ENCODE measurements around the gene FOXA3.
"Not testable (repeated sequence)": the region's sequence is repeated elsewhere in the genome, so short reads cannot be mapped to it uniquely, and the experiment has no call there.

The FOXA3 gene

DNA sequence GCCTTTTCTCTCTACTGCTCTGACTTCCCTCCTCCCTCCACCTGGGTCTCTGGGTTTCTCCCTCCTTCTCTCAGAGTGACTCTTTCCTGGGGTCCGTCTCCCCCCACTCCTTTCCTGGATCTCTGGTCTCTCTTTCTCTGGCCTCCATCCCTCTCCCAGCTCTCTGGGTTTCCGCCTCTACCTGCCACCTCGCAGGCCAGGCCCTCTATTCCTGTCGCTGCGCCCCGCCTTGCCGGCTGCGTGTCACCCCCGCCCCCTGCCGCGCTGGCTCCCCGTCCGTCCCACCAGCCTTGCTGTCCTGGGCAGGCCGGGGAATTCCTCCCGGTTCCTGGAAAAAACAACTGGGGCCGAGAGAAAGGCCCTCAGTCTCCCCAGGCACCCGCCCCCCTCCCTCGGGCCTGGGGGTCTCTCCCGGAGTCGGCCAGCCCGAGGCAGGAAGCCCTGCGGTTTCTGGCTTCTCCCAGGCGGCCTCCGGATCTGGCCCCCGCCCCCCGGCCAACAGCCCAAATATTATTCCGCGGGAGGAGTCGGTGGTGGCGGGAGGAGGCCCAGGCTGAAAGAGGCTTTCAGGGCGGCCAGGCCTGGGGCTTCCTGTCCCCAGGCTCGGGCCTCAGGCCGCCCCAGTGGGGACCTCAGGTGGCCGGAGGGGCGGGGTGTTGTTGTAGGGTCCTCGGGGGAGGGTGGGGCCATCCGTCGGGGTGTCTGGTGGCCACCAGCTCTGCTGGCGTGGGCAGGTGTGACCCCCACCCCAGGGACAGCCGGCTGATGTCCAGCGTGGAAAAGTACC lies 12.5 kb downstream of the FOXA3 start:
- no peak for DNase-seq

DNA sequence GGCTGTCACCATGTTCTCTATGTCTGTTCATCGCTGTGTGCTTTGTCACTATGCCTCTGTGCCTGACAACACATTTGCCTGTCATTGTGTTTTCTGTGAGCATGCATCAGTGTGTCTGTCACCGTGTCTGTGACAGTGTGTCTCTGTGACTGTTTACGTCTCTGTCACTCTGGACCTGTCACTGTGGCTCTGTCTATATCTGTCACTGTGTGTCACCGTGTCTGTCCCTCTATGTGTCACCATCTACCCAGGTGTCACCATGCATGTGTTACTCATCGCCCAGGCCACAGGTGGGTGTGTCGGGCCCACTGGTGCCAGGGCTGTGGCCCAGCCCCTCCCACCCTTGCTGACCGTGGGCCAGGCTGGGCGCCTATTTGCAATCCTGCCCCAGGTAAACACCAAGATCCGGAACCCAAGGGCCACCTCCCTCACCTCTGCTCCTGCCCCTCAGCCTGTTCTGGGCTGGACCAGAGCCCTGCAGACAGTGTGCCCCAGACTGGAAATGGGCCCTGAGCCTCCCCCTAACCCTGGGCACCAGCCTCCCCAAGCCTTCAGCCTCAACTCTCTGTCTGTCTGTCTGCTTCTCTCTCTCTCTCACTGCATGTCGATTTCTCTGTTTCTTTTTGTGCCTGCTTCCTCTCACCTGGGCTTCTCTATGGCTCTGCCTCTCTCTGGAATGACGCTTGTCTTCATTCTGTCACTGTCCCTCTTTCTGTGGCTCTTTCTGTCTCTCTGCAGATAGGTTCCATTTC lies 14.1 kb downstream of the FOXA3 start:
- no peak for DNase-seq

DNA sequence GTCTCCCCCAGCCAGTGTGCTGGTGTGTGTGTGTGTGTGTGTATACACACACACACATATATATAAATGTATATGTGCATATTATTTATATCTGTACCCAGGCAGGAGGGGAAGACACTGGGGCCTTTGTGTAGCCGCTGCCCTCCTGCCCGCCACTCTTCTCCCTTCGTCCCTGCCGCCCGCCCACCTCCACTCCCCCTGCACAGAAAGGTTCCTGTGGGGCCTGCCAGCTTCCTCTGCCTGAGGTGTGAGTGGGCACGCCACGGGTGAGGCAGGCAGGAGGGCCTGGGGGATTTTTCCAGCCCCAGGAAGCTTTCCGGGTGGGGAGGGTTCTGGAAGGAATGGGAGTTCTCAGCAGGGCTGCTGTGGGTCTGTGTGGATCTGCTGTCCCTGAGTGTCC lies 14.9 kb downstream of the FOXA3 start:
- no peak for DNase-seq

DNA sequence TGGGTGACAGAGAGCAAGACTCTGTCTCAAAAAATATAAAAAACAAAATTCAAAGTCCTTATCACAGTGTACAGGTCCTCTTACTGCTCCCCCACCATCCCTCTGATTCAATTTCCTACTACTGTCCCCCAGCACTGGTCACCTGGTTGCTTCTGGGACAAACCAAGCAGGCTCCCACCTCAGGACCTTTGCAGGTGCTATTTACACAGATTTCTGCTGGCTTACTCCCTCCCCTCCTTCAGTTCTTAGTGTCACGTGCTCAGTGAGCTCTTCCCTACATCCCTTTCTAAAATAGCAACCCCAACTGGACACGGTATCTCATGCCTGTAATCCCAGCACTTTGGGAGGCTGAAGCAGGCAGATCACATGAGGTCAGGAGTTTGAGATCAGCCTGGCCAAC lies 15.8 kb downstream of the FOXA3 start:
- DNase-seq: no peak

DNA sequence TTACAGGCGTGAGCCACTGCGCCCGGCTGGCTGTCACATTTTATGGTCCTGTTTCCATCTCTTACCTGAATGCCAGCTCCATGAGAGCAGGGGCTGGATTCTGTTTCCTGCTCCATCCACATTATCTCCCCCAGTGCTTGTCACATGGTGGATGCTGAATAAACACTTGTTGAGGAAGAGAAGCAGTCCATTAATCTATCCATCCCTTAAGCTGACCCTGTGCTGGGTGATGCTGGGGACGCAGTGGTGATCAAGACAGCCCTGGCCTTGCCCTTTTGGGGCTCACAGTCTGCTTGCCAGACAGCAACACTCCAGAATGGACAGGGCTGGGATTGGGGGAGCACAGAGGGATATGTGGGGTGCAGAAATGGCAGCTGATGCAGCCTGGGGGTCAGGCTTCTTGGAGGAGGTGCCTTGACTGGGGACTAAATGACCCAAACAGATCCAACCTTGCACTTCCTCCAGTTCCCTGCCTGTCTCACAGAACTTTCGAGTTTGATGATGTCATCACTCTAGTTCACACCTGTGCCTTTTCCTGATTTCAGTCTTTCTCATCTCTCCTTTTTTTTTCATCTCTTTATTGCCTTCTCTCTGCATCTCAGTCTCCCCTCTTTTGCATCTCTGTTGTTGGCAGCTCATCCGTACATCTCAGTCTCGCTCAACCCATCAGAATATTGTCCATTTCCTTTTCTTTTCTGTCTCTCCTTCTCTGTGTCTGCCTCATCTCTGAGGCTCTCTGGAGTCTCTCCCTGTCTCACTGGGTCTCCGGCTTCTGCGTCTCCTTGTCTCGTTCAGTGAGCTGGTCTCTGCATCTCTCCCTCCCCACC lies 17.2 kb downstream of the FOXA3 start:
- DNase-seq: no peak

DNA sequence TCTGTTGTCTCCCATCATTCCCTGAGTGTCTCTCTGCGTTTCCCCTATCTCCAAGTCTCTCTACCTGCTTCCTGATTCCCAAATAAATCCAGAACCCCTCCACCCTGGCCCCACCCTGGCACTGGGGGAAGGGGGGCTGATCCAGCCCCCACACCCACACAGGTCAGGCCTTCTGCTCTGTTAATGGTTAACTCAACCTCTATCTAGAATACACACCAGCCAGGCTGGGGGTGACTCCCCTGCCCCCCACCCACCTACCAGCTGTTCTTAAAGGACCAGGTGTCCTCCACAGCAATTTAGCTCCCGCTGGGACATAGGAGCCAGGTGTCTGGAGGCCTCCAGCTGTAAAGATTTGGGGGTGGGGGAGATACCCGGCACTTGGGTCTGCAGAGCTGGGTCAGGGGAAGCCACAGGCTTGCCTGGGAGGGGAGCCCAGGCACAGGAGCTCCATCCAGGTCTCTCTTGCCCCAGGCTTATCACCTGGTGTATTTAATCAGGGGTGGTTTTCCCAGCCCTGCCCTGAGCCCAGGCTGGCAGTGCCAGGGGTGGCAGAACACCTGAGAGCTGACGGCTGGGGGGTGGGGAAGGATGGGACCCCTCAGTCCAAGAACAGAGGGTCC lies 17.9 kb downstream of the FOXA3 start:
- no peak for DNase-seq

DNA sequence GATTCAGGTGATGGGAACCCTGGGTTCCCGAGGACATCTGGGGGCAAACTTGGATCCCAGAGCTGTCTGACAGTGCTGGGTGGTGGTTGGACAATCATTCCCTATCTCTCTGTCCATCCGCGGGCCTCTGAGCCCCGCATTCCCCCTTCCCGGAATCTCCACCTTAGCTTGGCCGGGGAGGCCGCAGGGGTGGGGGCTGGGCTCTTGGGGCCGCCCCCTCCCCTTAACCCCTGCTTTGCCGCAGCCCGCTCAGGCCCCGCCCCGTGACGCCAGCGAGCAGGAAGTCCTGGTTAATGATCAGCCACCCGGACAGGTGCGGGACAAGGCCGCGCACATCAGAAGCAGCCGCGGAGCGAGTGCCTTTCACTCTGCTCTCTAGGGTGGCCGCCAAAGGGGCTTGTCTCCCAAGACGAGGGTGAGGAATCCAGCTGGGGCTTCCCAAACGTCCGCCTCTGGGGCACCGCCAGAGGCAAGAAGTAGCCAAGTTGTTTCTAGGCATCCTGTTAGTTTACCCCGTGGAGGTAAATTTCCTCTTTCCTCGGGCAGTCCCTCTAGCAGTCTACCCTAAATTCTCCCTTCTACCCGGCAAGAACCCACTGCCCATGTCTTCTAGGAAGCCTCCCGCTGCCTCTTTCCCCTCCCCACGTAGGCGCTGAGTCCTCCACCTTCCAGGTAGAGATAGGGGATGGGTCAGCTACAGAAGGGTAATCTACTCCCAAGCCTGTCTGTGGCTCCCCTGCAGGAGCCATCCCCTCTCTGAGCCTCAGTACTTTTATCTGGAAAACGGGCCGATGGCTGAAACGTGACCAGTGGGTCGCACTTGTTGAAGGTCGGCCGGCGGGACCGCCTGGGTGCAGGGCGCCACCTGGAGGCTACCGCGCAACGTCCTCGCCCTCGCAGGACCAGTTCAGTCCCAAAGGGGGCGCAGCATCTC lies 18.8 kb downstream of the FOXA3 start:
- peak; percentile 83 to 86 for DNase-seq

DNA sequence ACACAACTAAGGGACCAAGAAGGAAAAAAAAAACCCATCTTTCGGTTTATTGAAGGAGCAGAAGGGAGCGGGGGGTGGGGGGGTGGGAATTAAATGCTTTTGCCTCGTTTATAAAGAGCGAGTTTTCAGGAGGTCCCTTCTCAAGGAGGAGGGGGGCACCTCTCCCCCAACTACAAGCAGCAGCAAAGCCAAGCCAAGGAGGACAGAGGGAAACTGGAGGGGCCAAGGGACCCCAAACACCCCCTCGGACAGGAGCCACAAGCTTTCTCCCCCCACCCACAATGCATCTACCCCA lies 19.4 kb downstream of the FOXA3 start:
- DNase-seq: no peak

DNA sequence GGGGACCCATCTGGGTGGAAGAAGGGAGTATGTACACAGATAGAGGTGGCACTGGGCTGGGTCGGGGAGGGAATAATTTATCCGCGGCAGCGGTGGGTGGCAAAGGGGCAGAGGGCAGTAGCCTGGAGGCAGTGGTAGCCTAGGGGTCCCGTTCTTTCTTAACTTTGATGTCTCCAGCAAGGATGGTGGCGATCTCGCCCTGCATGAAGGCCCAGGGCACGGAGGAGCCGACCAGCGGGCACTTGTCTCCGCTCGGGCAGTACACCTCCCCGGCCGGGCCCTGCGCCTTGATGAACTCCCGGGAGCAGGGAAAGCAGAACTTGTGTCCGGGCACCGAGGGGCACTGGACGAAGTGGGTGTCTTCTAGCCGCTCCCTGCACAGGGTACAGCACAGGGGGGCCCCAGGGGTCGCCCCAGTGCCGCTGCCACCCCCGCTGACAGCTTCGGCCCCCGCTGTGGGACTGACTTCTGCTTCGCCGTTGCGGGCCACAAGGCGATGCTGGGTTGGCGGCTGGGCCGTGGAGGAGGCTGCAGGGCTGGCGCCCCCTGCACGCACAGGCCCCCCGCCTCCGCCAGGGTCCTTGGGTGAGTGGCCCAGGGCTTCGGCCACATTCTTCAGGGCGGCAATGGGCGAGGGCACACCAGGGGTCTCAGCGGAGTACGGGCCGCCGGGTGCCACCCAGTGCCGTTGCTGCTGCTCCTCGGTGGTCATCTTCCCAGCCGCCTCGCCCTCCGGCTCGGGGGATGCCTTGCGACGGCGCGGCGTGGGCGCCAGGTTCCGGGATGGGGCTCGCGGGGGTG lies 20.0 kb downstream of the FOXA3 start:
- no peak for DNase-seq

DNA sequence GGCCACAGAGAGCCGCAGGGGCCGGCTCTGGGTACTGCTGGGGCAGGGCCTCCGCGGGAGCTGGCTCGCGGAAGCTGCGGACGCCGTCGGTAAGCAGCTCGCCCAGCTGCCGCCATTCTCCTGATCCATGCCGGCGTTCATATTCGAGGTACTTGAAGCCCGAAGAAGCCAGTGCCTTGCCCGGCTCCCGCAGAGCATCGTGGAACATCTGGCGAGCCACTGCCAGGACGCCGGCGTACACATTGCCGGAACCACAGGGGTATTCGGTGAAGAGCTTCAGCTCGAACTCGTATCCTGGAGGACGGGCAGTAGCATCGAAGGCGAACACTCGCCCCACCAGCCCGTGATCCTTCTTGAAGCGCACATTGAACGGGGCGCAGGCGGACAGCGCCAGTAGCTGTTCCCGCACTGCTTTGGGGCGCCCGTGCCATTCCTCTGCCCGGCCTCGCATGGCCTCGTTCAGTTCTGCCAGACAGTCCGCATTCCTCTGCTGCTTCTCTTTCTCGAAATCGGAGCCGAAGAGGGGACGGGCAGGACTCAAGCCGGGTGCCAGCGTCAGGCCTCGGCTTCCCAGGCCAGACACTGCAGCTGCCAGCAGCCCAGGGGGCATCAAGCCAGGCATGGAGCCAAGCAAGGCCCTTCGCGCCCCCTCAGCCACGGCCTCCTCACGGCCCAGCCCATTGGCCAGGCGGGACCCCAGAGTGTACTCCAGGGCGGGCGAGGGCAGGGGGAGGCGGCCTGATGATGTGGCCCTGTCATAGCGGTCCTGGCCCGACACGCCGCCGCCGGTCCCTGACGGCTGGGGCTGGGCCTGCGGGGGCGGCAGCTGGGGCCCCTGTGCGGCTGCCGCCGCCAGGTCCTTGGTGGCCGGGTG lies 20.8 kb downstream of the FOXA3 start:
- no peak for DNase-seq

DNA sequence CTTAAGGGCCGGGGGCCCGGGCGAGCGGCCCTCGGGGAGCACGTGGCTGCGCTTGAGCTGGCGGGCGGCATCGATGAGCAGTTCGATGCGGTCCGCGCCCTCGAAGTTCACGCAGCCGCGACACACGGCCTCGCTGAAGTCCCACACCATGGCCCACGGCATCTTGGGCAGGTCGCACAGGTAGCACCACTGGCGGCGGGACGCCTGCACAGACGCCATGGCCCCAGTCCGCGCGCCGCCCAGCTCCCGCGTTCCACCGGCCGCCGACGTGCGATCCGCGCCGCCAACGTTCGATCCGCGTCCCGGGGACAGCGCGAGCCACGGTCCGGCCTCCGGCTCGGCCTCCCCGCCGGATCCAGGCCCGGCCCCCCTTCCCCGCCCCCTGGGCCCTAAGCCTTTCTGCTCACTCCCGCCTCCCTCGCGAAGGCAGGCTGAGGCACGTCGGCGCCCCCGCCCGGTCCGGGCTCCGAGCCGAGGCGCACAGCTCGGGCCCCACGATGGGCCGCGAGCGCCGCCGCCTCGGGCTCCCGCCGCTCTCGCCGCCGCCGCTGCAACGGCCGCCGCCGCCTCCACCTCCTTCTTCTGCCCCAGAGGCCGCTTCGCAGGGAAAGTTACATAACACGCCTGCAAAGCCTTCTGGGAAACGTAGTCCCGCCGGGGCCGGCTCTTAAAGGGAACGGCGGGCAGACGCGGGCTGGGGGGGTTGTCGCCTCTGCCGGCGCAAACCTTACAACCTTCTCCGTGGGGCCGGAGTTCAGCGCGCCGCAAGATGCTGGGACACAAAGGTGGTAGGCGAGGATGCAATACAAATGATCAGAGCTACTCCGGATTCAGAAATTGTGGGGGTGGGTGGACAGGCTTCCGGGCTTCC lies 21.7 kb downstream of the FOXA3 start, which contains the start of gene IRF2BP1:
Gene IRF2BP1, minus strand, starts transcription at position 586 of the 871 bp plus-strand sequence. Its CDS starts 367 bp downstream, at position 219.
- DNase-seq: peak; percentile 91 to 92

DNA sequence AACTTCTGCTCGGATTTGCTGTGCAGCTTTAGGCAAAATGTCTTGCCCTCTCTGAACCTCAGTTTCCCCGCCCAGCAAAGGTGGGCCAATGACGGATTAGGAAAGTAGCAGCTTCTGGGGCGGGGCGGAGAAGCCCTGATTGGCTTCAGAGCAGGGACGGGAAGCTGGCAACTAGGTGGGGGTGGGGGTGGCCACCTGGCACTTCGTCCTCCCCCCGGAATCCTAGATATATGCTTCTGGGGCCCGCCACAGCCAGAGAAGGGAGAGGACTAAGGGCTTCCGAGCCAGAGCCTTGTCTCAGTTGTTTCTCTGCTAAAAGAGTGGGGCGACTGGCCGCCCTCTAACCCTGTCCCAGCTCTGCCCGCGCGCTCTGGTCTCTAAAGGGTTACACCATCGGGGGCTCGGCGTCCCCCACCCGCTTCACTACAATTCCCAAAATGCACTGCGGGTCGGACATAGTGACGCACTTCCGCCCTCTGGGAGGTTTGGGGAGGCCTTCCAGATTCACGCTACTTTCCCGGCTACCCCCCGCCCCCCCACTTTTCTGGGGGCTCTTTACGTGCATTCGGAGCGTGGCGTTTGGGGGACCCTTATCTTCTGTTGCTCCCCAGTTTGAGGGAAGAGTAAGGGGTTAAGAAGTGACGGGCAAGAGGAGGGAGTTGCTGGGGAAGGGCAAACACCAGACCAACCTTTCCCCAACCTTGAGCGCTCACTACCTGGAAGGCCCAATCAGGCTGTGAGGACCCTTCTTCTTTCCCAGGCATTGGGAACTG lies 22.5 kb downstream of the FOXA3 start:
- DNase-seq: peak; percentile 91 to 93

DNA sequence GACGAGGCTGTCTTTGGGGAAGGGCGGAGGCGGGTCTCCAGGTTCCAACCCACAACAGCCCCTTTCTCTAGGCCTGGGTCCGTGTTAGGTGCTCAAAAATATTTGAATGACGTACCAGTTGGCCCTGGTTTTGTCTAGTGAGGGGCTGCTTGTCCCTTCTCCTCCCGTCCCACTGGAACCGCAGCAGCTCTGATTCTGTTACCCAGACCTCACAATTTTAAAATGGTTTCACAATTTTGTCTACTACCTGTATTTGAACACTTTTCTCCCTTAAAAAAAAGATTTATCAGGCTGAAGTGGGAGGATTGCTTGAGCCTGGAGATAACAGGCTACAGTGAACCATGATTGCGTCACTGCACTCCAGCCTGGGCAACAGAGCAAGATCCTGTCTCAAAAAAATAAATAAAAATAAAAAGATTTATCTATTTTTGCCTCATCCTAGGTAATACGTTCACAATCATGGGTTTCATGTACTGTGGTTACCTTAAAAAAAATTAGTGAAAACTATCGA lies 23.1 kb downstream of the FOXA3 start:
- no peak for DNase-seq

DNA sequence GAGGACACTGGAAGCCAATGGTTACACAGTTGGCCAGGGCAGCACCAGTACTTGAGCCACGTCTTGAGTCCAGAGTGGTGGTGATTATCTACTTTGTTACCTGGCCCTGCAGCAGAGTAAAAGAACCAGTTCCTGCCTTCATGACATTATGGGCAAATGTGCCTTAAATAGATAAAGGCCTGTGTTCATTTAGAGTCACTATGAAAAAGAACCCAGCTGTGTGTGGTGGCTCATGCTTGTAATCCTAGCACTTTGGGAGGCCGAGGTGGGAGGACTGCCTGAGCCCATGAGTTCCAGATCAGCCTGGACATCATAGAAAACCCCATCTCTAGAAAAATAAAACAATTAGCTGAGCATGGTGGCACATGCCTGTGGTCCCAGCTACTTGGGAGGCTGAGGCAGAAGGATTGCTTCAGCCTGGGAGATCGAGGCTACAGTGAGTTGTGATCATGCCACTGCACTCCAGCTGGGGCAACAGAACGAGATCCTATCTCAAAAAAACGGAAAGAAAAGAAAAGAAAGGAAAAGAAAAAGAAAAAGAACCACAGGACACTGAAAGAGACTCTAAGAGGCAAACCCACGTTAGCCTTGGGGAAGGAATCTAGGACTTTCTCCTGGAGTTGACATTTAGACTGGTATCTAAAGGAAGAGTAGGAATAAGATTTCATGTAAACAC lies 25.2 kb downstream of the FOXA3 start:
- DNase-seq: no peak

DNA sequence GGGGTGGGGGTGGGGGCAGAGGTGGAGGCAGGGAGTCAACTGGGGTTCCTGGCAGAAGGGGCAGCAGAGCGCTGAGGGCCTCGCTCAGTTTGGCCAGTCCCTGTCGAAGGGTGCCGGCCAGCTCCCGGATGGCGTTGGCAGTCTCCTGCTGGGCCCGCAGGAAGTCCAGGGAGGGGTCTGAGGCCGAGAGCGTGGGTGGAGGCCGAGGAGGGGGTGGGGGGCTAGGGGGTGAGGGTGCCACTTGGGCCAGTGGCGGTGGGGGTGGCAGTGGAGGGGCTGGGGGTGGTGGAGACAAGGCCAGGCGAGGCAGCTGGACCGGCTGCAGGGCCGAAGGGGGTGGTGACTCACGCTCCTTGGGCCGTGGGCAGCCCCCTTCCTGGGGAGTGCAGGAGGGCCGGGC lies 26.8 kb downstream of the FOXA3 start:
- no peak for DNase-seq

DNA sequence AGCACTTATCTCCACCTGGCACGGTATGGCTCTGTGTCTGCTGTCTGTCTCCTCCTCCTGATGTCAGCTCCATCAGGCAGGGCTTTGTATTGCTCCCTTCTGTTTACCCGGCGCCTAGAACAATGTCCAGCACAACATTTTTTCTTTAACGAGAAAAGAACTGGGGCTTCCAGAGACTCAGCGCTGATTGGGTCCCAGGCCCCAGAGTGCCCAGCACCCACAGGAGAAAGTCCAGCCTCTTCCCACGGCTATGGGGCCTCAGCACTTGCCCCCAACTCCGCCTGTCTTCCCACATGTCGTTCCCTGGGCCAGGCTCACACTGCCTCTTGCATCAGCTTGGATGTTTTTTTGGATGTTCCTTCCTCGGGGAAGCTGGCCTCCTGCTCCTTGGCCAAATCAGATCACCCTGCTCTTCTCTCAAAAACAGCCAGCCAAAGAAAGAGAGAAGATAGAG lies 31.4 kb downstream of the FOXA3 start:
- DNase-seq: no peak

DNA sequence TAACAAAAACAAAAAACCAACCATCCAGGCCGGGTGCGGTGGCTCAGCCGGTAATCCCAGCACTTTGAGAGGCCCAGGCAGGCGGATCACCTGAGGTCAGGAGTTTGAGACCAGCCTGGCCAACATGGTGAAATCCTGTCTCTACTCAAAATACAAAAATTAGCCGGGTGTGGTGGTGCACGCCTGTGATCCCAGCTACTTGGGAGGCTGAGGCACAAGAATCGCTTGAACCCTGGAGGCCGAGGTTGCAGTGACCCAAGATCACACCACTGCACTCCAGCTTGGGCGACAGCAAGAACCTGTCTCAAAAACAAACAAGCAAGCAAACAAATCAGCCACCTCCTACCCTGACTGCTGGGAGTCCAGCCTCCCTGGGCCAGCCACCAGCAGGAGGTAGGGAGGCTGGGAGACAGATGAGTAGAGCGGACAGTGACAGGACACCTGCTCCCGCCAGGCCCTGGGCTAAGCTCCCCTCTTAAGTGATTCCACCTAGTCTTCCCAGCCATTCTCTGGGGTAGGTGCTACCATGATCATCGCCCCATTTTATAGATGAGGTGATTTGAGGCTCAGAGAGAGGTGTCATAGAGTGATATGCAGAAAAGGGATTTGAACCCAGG lies 32.0 kb downstream of the FOXA3 start:
- DNase-seq: not testable (repeated sequence)
